Uterus (tissue), 4 donors: Measurements from ENCODE around the gene ERH. TPM values are rescaled to one million over a fixed set of nuclear protein-coding genes. Genes with fewer than 3 reads are reported as not detected.

Experiments used
- DNase-seq, 2 donors: peaks; one replicate each; pipeline ENCODE4 v3.0.0-alpha.2; 2019 to 2020
- H3K27ac ChIP-seq, 2 donors: fragments of 200-600 bp; sonication (generic); 1 replicate in 1 of 2; 2 replicates in 1 of 2; pipeline ENCODE4 v1.5.1; 2016 to 2018
- H3K27me3 ChIP-seq, 2 donors: fragments of 200-600 bp; sonication (generic); one replicate each; pipeline ENCODE4 v1.5.1; 2018 to 2019; ENCODE audit warnings: control low read depth in 1 of 2
- H3K36me3 ChIP-seq, 2 donors: fragments of 200-600 bp; sonication (generic); one replicate each; pipeline ENCODE4 v1.5.1; 2019; ENCODE audit warnings: control low read depth in 1 of 2
- H3K4me1 ChIP-seq, 2 donors: fragments of 200-600 bp; sonication (generic); one replicate each; pipeline ENCODE4 v1.5.1; 2018 to 2019; ENCODE audit warnings: control low read depth in 1 of 2
- H3K4me3 ChIP-seq, 2 donors: fragments of 200-600 bp; sonication (generic); 1 replicate in 1 of 2; 2 replicates in 1 of 2; pipeline ENCODE4 v1.5.1; 2018 to 2019; ENCODE audit warnings: mild to moderate bottlenecking in 1 of 2
- H3K9me3 ChIP-seq, 2 donors: fragments of 200-600 bp; sonication (generic); one replicate each; pipeline ENCODE4 v1.5.1; 2019; ENCODE audit warnings: control low read depth in 1 of 2
- POLR2A ChIP-seq, 2 donors: fragments of 450-650 bp; IDR thresholded peaks; one replicate each; pipeline ENCODE4 v1.6.1; 2016; ENCODE audit warnings: antibody characterized with exemption in 2 of 2, mild to moderate bottlenecking in 1 of 2, moderate library complexity in 1 of 2
- intact Hi-C: fragments of 100-400 bp; cut with DNase I; formaldehyde crosslinking; loops from one replicate; pipeline ENCODE4 v1.15.1; 2023; ENCODE audit warnings: low total_unique reads
- total RNA-seq, 4 donors: library from RNA; depleted of rRNA in 3 of 4; stranded (reverse); fragments of >200 nt in 3 of 4; gene quantifications; one replicate each; pipeline versions ENCODE4 v1.1.0 to v1.2.4, GENCODE V29; 2014 to 2023
- TF ChIP-seq, protein P1 (sequence below), 4 experiments: fragments of 200-600 bp in 2 of 4; fragments of 450-650 bp in 2 of 4; sonication (generic) in 2 of 4; IDR thresholded peaks; one replicate each; pipeline ENCODE4 v1.5.1; 2016 to 2019; ENCODE audit warnings: antibody characterized with exemption in 4 of 4, mild to moderate bottlenecking in 2 of 4, moderate library complexity in 1 of 4
- donor health status: DM: yes; HTN: yes; CAD: no.

The ERH gene
- total RNA-seq, 4 donors from 2014 or later, result 8.7 to 226 (median 149) TPM

DNA sequence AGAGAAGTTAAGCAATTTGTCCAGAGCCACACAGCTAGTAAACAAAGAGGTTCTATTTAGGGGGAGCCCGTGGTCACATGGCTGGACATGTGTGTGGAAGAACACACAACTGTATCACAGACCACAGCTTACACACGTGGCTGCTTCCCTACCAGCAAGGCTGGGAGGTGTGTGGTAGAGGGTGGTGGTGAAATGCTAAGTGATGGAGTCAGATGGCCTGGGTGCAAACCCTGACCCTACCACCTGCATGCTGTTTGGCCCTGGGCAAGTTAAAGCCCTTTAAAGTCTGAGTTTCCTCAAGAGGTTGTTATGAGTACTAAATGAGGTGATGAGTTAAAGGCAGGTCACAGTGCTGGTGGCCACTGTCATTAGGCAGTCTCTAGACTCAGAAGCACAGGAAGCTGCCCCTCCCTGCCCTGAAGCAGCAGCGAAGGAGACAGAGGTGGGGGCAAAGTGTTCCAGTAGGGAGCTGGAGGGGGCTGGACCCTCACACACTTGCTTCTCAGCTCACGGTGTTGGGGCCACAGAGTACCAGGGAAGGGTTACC, 64.2 kb downstream of the ERH start:
- H3K4me3 ChIP-seq, result no peak overlapping the region
- TF ChIP-seq, protein P1, sequence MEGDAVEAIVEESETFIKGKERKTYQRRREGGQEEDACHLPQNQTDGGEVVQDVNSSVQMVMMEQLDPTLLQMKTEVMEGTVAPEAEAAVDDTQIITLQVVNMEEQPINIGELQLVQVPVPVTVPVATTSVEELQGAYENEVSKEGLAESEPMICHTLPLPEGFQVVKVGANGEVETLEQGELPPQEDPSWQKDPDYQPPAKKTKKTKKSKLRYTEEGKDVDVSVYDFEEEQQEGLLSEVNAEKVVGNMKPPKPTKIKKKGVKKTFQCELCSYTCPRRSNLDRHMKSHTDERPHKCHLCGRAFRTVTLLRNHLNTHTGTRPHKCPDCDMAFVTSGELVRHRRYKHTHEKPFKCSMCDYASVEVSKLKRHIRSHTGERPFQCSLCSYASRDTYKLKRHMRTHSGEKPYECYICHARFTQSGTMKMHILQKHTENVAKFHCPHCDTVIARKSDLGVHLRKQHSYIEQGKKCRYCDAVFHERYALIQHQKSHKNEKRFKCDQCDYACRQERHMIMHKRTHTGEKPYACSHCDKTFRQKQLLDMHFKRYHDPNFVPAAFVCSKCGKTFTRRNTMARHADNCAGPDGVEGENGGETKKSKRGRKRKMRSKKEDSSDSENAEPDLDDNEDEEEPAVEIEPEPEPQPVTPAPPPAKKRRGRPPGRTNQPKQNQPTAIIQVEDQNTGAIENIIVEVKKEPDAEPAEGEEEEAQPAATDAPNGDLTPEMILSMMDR (IDR thresholded peaks at IDR 0.05), result no peak
- TF ChIP-seq POLR2A (IDR thresholded peaks at IDR 0.05), result no peak
- no peak for DNase-seq
- H3K36me3 ChIP-seq, result no peaks in the 10 kb centered on the region
- no peaks in the 10 kb centered on the region for H3K9me3 ChIP-seq
- no peak overlapping the region for H3K27ac ChIP-seq
- H3K4me1 ChIP-seq, result no peaks in the 10 kb centered on the region
- no peaks in the 10 kb centered on the region for H3K27me3 ChIP-seq
- intact Hi-C loops, result no loop called here

DNA sequence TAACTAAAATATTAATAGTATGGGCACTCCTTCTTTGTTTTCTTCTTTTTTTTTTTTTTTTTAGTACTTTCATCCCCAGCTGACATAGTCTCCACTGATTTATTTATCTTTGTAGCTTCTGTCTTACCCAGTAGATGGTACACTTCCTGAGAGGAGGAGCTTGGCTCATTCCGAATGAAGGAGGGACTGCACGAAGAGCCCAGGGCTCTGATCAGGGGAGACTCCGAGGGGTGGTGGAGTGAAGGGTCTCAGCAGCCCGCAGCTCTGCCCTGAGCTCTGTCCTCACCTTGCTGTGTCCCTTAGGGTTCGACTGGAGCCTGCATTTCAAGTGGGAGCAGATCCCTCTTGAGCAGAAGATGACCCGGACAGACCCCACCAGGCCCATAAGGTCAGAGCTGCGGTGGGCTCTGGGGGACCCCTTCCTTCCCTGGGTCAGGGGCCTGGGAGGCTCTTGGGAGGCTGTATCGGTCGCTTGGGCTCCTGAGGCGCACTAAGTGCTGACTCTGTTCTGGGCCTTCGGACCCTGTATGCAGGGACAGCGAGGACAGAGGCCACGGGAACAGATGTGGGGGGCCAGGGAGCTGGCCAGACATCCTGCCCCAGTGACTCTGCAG, 65.2 kb downstream of the ERH start:
- no peaks in the 10 kb centered on the region for H3K9me3 ChIP-seq
- H3K27me3 ChIP-seq, result no peaks in the 10 kb centered on the region
- no peaks in the 10 kb centered on the region for H3K36me3 ChIP-seq
- H3K4me3 ChIP-seq, result no peak overlapping the region
- no peak for DNase-seq
- TF ChIP-seq, protein P1 (IDR thresholded peaks at IDR 0.05), result no peak
- TF ChIP-seq POLR2A (IDR thresholded peaks at IDR 0.05), result no peak
- H3K27ac ChIP-seq, result no peak overlapping the region
- H3K4me1 ChIP-seq, result no peaks in the 10 kb centered on the region
- intact Hi-C loops, result no loop called here

DNA sequence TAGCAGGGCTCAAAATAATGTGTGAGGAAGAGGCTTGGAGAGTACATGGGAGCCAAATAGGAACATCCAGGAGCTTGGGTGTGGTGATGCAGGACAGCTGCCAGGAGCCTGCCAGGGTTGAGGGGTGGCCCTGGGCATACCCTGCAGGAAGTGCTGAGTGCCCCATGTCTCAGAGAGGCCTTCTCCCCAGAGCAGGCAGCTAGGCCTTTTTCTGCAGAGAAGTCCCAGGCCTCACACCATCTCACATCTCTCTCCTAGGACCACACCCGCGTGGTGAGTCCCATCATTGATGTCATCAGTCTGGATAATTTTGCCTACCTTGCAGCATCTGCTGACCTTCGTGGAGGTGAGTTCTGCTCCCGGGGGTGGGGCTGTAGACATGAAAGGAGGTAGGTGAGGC, 66.9 kb downstream of the ERH start:
- Histone ChIP-seq H3K36me3 (no peaks in the 10 kb centered on the region), H3K27ac (no peak overlapping the region), H3K9me3 (no peaks in the 10 kb centered on the region), H3K4me3 (no peak overlapping the region), H3K27me3 (no peaks in the 10 kb centered on the region), H3K4me1 (no peaks in the 10 kb centered on the region)
- intact Hi-C loops, result no loop called here
- TF ChIP-seq, protein P1 (IDR thresholded peaks at IDR 0.05), result no peak
- no peak for TF ChIP-seq POLR2A (IDR thresholded peaks at IDR 0.05)
- DNase-seq, result no peak

Other genes with a start within 250 kb of the ERH start
- 10 to 100 TPM; 32.2 to 68.5 (median 60.0) TPM for gene DCAF5, start 245.2 kb downstream of the ERH start, total RNA-seq
- 10 to 100 TPM in 3 of 4 donors, 1 to 10 TPM in 1; 4.6 to 52.1 (median 28.3) TPM for gene EXD2, start 206.8 kb downstream of the ERH start, total RNA-seq
- 10 to 100 TPM in 3 of 4 donors, 1 to 10 TPM in 1; 2.1 to 35.9 (median 11.5) TPM for gene GALNT16, start 138.1 kb downstream of the ERH start, total RNA-seq
- 100 to 1,000 TPM in 1 of 4 donors, 10 to 100 TPM in 3; 26.8 to 131 (median 38.7) TPM for gene SLC39A9, start 393 bp upstream of the ERH start, total RNA-seq
- under 1 TPM in 2 of 4 donors, not detected in 2; 0.24 to 0.76 TPM for gene PLEKHD1, start 86.4 kb upstream of the ERH start, total RNA-seq
- gene CCDC177, start 176.6 kb upstream of the ERH start, total RNA-seq, result not detected
- 10 to 100 TPM in 3 of 4 donors, 1 to 10 TPM in 1; 8.8 to 35.1 (median 17.6) TPM for gene SUSD6, start 213.3 kb upstream of the ERH start, total RNA-seq